Medulla oblongata (tissue), 1 donor: ENCODE data around the gene ZNF444.
"Not testable (repeated sequence)": the region's sequence is repeated elsewhere in the genome, so short reads cannot be mapped to it uniquely, and the experiment has no call there.

Experiments used
- DNase-seq: peaks from one replicate; pipeline ENCODE4 v3.0.0-alpha.2; 2015; ENCODE audit errors: extremely low spot score

Gene ZNF444

DNA sequence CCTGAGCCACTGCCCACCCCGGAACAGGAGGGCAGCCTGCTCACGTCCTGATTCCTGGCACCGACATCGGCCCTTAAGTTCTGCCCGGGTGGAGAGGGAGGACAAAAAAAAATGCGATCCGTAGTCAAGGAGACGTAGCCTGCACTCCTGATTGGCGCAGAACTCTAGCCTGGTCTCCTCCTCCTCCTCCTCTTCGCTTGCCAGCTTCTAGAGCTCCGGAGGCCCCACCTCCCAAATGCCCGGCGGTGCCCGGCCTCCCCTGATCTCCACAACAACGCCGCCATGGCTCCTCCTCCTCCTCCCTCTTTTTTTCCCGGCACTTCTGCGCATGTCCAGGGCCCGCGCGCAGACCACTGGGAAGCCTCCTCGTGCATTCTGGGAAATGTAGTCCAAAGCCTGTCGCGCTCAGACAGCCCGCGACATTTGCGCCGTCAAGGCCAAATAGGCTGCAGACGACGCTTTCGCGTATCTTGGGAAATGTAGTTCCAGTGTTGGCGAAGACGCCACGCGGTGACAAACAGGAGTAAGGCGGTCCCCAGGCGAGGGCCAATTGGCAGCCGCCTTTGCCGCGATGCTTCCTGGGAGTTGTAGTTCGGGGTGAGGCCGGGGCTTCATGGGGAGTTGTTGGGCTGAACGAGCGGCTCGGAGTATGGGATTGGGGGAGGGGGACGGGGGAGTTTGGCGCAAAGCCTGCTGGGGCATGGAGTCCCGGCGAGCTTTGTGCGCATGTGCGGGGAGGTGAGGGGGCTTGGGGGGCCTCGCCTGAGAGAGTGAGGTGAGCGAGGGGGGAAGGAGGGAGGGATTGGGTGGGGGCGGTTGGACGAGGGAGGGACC, at the start of gene ZNF444:
TSS of gene ZNF444 (plus strand) at position 705 of the 834 bp plus-strand sequence. CDS start 5,625 bp downstream, outside the sequence.
- DNase-seq: peak; percentile 99

- DNase-seq: no peak
These were observed 49.1 kb upstream of the ZNF444 start for GRCh38 chr19:56091751-56092546.

DNA sequence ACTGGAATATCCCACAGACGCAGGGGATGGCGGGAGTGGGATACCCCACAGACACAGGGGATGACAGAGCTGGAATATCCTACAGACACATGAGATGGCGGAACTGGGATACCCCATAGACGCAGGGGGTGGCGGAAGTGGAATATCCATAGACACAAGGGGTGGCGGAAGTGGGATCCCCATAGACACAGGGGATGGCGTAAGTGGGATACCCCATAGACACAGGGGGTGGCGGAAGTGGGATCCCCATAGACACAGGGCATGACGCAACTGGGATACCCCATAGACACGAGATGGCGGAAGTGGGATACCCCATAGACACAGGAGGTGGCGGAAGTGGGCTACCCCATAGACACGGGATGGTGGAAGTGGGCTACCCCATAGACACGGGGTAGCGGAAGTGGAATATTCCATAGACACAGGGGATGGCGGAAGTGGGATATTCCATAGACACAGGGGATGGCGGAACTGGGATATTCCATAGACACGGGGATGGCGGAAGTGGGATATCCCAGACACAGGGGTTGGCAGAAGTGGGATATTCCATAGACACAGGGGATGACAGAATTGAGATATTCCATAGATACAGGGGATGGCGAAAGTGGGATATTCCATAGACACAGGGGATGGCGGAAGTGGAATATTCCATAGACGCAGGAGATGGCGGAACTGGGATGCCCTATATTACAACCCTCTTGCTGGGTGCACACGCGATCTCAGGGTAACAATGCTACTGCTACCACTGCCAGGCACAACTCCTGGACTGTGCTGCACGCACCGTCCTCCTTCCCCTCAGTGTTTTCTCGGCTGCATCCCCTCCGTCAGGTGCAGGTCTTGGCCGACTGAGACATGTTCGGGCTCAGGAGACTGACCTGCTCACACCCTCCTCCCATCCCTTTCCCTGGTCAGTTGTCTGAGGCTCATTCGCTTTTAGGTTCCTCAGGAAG, 48.1 kb upstream of the ZNF444 start:
- DNase-seq: no peak

DNA sequence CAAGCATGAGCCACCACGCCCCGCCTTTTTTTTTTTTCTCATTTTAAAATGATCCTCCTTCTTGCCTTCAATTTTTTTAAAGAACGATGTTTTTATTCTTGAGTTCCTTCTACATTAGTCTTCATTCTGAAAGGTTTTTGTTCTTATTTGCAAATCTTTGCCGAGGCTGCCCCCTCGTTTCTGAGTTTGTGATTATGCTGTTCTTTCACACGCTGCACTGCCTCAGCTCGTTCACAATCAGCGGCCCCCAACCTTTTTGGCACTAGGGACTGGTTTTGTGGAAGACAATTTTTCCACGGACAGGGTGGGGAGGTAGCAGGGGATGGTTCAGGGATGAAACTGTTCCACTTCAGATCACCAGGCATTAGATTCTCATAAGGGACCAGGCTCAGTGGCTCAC, 46.6 kb upstream of the ZNF444 start:
- no peak for DNase-seq

- DNase-seq: no peak
These were observed 44.4 kb upstream of the ZNF444 start for GRCh38 chr19:56096665-56097064.

DNA sequence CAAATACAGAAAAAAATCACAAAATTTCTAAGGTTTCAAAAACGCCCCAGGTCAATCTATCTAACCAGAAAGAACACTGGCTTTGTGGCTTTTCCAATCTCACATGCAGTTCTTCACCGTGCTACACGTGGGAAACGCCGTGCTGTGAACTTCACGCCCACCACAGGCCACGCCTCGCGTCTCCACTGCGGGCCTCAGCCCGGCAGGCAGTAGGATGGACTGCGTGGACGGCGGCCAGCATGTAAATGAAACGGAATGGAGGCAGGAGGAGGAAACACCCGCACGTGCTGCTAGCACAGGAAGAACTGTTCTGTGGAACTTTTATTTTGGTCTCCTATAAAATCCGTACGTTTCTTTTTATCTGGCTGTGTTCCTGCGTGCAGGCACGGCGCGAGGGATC, 43.8 kb upstream of the ZNF444 start:
- DNase-seq: no peak

DNA sequence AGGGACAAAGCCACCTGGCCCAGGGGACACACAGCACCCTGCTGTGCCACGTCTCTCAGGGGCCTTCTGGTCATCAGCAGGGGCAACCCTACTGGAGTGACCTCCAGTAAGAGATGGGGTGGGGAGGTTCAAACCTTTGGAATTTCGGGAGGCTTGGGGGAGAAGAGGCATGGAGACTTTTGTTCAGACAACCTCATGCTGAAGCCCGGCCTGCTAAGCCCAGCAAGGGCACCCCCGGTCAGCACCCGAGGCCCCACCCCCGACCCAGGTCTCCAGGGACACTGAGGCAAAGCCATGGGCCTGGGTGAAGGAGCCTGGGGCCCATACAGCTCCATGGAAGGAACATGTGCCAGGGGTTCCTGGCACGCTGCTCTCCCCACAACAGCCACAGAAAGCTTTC, 43.3 kb upstream of the ZNF444 start:
- DNase-seq: no peak

DNA sequence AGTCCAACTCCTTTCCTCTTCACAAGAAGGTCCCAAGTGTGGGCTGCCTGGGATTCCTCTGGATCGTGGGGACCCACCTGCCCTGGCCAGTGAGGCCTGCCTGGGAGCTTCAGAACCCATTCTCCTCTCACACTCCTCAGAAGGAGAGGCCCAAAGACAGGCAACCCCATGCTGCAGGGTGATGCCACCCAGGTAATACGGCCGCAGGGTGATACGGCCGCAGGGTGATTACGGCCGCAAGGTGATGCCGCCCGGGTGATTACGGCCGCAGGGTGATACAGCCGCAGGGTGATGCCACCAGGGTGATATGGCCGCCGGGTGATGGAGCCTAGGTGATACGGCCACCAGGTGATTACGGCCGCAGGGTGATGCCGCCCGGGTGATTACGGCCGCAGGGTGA, 42.9 kb upstream of the ZNF444 start:
- not testable (repeated sequence) for DNase-seq

DNA sequence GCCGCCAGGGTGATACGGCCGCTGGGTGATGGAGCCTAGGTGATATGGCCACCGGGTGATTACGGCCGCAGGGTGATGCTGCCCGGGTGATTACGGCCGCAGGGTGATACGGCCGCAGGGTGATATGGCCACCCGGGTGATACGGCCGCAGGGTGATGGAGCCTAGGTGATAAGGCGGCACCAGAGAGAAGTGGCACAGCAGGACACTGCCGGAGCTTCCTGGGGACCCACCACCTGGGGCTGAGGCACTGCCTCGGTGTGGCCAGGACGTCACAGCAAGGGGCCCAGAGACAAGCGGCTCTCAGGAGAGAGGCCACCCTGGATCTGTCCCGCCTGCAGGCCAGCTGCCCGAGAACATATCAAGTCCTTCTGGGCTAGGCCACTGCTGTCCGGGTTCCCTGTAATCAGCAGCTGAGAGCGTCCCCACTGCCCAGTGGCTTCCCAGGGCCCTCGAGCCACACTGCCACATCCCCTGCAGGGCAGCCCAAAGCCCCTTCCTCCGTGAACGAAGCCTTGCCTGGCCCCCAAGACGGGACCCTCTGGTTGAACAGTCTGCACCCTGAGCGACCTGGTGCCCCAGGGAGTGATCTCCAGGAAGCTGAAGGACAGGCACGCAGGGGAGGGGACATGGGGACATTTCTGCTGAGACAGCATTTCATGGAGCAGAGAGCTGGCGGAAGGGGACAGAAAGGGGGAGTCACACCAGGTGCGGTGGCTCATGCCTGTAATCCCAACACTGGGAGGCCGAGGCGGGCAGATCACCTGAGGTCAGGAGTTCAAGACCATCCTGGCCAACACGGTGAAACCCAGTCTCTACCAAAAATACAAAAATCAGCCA, 42.1 kb upstream of the ZNF444 start:
- no peak for DNase-seq

DNA sequence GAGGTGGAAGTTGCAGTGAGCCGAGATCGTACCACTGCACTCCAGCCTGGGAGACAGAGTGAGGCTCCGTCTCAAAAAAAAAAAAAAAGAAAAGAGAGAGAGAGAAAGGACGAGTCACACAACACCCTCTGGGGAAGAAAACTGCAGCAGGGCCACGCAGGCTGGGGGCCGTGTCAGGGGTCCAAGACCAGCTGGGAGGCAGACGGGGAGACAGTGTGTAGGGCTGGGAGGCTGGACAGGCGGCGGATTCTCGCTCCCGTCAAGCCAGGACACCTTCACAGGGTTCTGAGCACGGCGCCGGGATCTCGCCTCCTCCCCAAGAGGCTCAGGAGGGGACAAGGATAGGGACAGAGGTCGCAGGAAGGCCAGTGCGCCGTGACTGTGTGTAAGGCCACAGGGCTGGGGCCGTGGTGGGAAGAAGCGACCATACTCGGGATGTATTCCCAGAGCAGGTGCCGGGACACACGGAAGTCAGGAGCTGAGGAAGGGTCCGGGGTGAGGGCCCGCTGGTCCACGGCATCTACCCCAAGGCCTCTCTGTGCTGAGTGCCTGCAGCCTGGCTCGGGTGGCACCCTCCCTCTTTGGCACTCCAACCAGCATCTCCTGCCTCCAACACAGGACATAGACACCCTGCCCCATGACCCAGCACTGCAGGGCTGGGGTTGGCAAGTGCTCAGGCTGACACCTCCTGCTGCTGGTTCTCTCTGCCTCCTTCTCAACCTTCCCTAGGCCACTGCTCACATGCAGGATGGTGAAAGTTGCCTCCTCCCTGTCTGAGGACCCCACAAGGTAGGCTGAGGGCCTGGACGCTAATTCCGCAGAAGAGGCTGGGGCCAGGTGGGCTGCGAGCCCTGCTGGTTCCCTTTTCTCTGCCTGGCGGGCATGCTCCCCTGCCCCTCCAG, 41.2 kb upstream of the ZNF444 start:
- DNase-seq: no peak

GRCh38 chr19:56101095-56101494, 40.0 kb upstream of the ZNF444 start:
- DNase-seq: no peak

DNA sequence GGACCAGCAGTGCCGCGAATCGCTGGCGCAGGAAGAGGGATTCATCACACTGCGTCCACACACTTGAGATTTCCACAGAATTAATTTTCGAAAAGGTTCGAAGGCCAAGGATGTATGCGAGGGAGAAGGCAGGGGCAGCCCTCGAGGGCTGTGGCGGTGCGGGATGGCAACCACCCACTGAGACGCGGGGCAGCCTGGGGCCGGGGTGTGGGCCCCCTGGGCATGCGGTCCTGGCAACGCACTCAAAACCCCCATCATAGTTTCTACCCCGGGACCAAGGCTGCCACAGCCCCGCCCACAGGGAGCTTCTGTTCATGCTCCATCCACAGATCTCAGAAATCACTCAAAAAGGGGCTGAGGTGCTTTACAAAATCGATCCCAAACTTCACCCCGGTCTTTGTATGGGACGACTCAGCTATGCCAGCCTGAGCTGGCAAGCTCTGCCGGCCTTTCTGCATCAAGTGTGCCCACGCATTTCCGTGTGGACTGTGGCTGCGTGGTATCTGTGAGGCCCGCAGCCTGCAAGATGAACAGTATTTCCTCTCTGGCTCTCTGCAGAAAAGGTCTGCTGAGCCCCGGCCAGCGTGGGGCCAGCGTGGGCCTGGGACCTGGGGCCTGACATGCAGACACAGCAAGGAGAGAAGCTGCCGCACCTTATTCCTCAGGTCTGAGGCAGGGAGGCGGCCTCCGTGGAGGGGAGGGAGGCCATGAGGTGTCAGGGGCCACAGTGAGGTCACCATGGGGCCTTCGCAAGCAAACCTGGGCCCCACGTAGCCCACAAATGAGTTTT, 39.1 kb upstream of the ZNF444 start:
- no peak for DNase-seq

DNA sequence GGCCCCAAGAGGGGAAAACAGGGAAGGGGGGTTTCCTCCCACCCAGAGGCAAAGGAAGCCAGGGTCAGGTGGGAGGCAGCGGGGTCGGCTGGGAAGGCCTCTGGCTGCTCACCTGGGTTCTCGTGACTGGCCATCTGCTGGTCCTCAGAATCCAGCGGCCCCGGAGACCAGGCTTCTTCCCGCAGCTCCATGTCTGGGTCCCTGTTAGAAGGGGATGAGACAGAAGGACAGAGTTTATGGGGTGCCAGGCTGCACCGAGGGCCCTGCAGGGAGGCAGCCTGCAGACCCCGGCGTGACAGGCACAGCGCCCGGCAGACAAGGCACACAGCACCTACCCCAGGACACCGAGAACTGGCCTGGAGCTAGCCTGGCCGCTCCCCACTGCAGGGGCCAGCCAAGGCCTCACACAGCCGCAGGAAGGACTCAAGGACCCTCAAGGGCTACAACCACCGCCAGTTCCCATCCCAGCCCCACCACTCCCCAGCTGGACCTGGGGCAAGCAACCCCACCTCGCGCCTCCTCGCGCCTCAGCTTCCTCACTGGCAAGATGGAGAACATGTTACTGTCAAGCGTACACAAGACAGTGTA, 38.0 kb upstream of the ZNF444 start:
- no peak for DNase-seq

GRCh38 chr19:56104423-56104822, 36.7 kb upstream of the ZNF444 start:
- DNase-seq: no peak

GRCh38 chr19:56105090-56105701, 35.9 kb upstream of the ZNF444 start:
- DNase-seq: peak; percentile 68

GRCh38 chr19:56105831-56106396, 35.2 kb upstream of the ZNF444 start:
- DNase-seq: not testable (repeated sequence)

DNA sequence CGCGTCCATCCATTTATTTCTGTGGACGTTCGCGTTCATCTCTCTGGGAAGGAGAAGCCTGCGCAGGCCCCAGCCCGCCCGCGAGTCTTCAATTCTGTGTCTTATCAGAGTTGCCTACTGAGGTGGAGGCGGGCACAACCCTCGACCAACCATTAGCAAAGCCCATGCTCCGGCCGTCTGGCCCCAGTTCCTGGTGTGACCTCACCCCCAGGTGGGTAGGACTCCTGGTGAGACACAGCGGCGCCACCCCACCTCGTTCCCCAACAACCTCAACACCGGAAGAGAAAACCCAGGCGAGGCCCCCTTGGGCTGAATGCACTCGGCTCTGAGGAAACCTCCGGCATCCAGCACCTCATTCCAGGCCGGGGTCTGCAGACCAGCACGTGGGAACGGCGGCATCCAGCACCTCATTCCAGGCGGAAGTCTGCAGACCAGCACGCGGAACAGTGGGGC, 34.7 kb upstream of the ZNF444 start:
- no peak for DNase-seq

DNA sequence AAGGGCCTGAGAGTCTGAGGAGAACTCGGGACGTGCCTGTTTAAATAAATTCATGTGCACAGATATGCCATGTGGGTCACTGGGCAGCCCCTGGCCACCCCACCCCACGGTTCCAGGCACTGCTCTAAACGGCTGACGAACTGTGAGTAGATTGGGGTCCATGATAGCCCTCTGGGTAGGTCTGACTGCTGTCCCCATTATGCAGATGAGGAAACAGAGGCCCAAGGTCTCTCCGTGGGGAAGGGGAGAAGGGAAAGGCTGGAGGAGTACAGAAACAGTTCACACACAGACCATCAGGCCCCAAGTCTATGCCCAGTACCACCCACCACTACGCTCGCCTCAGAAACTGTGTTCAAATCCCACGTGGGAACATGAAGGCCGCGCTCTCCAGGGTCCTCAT, 34.1 kb upstream of the ZNF444 start:
- no peak for DNase-seq
